NCI-H748 treated with DMSO at 0.1 percent for 48 hours (cell line): ENCODE measurements around the gene SV2C.
"Not testable (repeated sequence)": the region's sequence is repeated elsewhere in the genome, so short reads cannot be mapped to it uniquely, and the experiment has no call there.

Experiments
- DNase-seq: peaks from one replicate; lab custom pipeline; 2025; lab: John Stamatoyannopoulos, UW

SV2C gene

GRCh38 chr5:76342474-76342873, 259.3 kb downstream of the SV2C start:
- DNase-seq, result no peak

DNA sequence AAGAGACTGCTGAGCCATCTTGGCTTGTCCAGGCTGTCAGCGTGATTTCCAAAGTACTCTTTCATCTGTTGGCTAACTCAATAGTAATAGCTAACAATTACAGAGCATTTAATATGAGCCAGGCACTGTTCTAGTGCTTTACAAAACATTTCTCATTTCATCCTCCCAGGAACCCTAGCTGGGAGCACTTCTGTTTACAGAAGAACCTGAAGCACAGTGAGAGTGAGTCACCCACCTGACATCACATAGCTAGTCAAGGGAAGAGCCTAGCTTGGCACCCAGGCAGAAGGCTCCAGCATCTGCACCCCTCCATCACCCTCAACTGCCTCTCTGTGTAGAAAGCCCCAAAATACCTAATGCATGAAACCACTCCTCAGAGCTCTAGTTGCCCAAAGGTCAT, 262.4 kb downstream of the SV2C start:
- no peak for DNase-seq

DNA sequence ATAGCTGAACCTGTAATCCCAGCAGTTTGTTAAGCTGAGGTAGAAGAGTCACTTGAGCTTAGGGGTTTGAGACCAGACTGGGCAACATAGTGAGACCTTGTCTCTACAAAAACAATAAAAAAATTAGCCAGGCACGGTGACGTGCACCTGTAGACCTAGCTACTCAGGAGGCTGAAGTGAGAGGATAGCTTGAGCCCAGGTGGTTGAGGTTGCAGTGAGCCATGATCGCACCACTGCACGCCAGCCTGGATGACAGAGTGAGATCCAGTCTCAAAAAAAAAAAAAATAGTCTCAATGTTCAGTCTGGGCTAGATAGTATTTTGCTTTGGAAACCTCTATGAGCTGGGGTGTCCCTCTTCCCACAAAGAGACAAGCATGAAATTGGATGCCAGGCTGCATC, 268.0 kb downstream of the SV2C start:
- no peak for DNase-seq

- no peak for DNase-seq
Observed at GRCh38 chr5:76351577-76351976, 268.4 kb downstream of the SV2C start.

GRCh38 chr5:76356887-76357286, 273.7 kb downstream of the SV2C start:
- no peak for DNase-seq

GRCh38 chr5:76363352-76364225, 280.4 kb downstream of the SV2C start:
- no peak for DNase-seq

DNA sequence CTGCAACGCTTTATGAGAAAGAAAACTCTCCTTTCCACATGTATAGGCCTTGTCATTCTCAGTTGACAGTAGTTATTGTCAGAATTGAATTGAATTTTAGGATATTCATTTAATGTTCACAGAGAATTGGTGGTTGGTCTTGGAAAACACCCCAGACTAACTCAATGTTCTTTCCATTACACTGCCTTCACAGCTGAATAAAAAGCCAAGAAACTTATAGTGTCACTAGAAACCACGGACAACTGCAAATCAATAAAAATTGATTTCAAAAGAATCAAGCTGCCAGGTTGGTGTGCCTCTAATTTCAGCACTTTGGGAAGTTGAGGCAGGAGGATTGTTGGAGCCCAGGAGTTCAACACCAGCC, 281.0 kb downstream of the SV2C start:
- DNase-seq, result no peak

DNA sequence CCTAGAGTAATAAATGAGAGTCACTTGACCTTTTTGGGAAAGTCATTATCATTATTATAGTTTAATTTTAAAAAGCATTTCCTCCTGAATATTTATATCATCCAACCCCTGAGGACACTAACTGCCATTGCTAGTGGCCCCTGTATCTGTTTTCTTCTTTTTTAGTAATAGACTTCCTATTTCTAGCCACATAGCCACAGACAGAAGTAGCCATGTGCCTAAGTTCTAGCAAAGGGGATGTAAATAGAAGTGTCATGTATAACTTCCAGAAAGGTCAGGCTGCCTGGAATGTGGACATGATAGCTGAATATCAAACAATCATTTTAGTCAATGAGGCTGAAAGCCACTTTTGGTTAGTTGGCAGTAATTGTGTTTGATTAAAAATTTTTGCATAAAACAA, 282.4 kb downstream of the SV2C start:
- DNase-seq, result no peak

- DNase-seq, result no peak
Observed at GRCh38 chr5:76366596-76366995, 283.4 kb downstream of the SV2C start.

- DNase-seq, result no peak
Observed at GRCh38 chr5:76367623-76368371, 284.6 kb downstream of the SV2C start.

GRCh38 chr5:76368941-76369340, 285.8 kb downstream of the SV2C start:
- DNase-seq, result no peak

GRCh38 chr5:76369668-76370067, 286.5 kb downstream of the SV2C start:
- not testable (repeated sequence) for DNase-seq

DNA sequence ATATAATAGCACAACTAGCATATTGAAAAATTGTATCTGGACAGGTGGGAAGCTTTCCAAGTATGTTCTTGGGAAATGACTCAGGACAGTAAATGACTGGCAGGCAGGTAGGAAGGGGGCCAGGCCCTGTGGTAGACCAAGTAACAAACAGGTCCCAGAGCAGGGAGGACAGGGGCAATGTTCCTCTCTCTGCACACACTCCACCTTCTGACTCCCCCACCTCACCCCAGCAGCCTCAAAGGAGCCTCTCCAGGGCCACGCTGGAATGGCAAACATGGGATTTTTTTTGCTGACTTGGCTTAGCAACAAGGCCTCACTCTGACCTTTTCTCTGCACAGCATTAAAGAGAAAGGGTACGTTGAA, 288.8 kb downstream of the SV2C start:
- DNase-seq, result no peak

- no peak for DNase-seq
Observed at GRCh38 chr5:76372323-76373054, 289.3 kb downstream of the SV2C start.

DNA sequence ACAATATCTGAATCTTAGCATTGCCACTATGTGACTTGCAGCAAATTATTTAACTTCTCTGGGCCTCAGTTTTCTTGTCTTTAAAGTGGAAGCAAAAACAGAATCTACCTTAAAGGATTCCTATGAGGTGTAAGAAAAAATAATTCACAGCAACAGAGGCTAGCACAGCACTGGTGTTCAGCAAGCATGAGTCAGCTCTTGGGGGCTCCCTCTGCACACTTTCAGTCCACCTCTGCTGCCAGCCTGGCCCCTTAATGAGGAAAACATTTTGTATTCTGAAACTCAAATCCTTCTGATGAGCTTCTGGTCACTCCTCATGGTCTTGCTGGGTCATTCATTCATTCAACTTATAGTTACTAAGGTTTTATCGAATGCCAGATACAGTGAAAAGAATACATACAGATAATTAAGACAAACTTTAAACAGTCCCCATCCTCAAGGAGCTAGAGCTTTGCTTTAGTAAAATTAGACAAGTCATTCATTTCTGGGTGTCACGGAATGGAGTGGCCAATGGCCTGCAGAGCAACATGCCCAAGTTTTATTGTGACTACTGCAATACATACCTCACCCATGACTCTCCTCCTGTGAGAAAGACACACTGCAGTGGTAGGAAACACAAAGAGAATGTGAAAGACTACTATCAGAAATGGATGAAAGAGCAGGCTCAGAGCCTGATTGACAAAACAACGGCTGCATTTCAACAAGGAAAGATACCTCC, 293.1 kb downstream of the SV2C start:
- no peak for DNase-seq

DNA sequence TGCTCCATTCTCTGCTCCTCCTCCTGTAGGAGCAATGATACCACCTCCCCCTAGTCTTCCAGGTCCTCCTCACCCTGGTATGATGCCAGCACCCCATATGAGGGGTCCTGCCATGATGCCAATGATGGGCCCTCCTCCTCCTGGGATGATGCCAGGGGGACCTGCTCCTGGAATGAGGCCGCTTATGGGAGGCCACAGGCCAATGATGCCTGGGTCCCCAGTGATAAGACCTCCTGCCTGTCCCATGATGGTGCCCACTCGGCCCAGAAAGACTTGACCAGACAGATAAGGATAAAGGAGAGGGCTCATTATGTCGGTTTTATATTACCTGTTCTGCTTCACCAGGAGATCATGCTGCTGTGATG, 293.7 kb downstream of the SV2C start:
- no peak for DNase-seq

GRCh38 chr5:76378355-76378754, 295.2 kb downstream of the SV2C start:
- no peak for DNase-seq

DNA sequence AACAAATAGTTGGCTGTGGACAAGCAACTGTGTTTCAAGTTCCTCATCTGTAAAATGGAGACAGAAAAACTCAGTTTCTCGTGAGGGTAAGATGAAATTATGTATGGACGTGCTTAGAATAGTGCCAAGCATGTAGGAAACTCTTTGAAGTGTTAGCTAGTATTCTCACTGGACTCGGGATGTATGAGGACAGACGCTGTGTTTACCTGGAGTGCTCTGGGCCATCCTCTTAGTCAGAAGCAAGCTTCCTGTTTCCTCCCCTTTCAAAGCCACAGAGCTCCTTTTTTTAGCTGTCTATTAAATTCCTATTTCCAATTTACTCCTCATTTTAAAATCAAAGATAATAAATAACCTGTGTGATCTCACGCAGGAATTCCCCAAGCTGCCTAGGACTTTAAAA, 296.1 kb downstream of the SV2C start:
- DNase-seq, result no peak

DNA sequence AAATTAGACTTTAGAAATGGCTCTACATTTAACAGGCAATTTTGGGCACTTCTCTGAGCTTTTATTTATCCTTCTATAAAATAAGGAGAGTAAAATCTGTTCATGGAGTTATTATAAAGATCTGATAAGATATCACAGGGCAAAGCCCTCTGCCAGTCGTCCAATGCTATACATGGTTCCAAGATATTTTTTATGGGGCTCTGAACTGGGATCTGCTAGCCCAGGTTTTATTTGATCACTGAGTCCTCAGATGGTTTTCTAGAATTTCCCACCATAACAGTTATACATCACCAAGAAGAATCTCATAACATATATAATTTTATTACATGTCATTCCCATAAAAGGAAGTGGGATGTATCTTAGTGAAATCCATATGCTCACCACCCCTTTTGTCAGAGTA, 296.7 kb downstream of the SV2C start:
- DNase-seq, result no peak

- DNase-seq, result no peak
Observed at GRCh38 chr5:76380346-76381066, 297.3 kb downstream of the SV2C start.

- no peak for DNase-seq
Observed at GRCh38 chr5:76383126-76383832, 300.1 kb downstream of the SV2C start.
